ENCODE results near the gene DNAAF1.

The DNAAF1 gene

GRCh38 chr16:84116720-84117493, 28.2 kb upstream of the DNAAF1 start, which contains the start of gene MBTPS1 (continued):
- TF ChIP-seq, protein P1, sequence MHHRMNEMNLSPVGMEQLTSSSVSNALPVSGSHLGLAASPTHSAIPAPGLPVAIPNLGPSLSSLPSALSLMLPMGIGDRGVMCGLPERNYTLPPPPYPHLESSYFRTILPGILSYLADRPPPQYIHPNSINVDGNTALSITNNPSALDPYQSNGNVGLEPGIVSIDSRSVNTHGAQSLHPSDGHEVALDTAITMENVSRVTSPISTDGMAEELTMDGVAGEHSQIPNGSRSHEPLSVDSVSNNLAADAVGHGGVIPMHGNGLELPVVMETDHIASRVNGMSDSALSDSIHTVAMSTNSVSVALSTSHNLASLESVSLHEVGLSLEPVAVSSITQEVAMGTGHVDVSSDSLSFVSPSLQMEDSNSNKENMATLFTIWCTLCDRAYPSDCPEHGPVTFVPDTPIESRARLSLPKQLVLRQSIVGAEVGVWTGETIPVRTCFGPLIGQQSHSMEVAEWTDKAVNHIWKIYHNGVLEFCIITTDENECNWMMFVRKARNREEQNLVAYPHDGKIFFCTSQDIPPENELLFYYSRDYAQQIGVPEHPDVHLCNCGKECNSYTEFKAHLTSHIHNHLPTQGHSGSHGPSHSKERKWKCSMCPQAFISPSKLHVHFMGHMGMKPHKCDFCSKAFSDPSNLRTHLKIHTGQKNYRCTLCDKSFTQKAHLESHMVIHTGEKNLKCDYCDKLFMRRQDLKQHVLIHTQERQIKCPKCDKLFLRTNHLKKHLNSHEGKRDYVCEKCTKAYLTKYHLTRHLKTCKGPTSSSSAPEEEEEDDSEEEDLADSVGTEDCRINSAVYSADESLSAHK (tag by site-specific recombination; IDR thresholded peaks at IDR 0.05), result peak; percentile 32; the same call in 1 of the 2 replicates
- TF ChIP-seq ZNF837 (tag by site-specific recombination; IDR thresholded peaks at IDR 0.05) (no peak), ZNF140 (tag by site-specific recombination; IDR thresholded peaks at IDR 0.05) (no peak), HOXA7 (CRISPR knock-in tag; IDR thresholded peaks at IDR 0.05; ENCODE audit: borderline replicate concordance) (no peak), ZNF202 (tag by site-specific recombination; IDR thresholded peaks at IDR 0.05; ENCODE audit: borderline replicate concordance) (no peak), ZXDB (tag by site-specific recombination; IDR thresholded peaks at IDR 0.05) (peak; percentile 84), ZNF747 (tag by site-specific recombination; IDR thresholded peaks at IDR 0.05) (no peak), ZSCAN23 (tag by site-specific recombination; IDR thresholded peaks at IDR 0.05) (no peak), ZNF362 (tag by site-specific recombination; IDR thresholded peaks at IDR 0.05) (no peak), ZFP3 (tag by site-specific recombination; IDR thresholded peaks at IDR 0.05; ENCODE audit: low read depth) (no peak), SALL2 (tag by site-specific recombination; IDR thresholded peaks at IDR 0.05; ENCODE audit: borderline replicate concordance) (no peak), ZNF221 (tag by site-specific recombination; IDR thresholded peaks at IDR 0.05; ENCODE audit: borderline replicate concordance) (no peak), TCF7L2 (IDR thresholded peaks at IDR 0.05; ENCODE audit: borderline replicate concordance, low read depth, low read length) (no peak), GLI2 (tag by site-specific recombination; IDR thresholded peaks at IDR 0.05; ENCODE audit: borderline replicate concordance, low read depth) (no peak), ZNF707 (tag by site-specific recombination; IDR thresholded peaks at IDR 0.05) (no peak), ZNF623 (tag by site-specific recombination; IDR thresholded peaks at IDR 0.05) (no peak), ZNF530 (tag by site-specific recombination; IDR thresholded peaks at IDR 0.05; ENCODE audit: low read depth) (no peak), ZNF514 (tag by site-specific recombination; IDR thresholded peaks at IDR 0.05) (no peak), ZNF426 (tag by site-specific recombination; IDR thresholded peaks at IDR 0.05) (no peak), GLI4 (tag by site-specific recombination; IDR thresholded peaks at IDR 0.05) (no peak), PRDM1 (tag by site-specific recombination; IDR thresholded peaks at IDR 0.05) (no peak), SP7 (tag by site-specific recombination; IDR thresholded peaks at IDR 0.05) (peak; percentile 52; the same call in 1 of the 2 replicates), ZNF449 (tag by site-specific recombination; IDR thresholded peaks at IDR 0.05) (no peak), ZNF2 (tag by site-specific recombination; IDR thresholded peaks at IDR 0.05) (no peak), KLF8 (tag by site-specific recombination; IDR thresholded peaks at IDR 0.05) (peak; percentile 55; the same call in 1 of the 2 replicates), SETDB1 (IDR thresholded peaks at IDR 0.05; ENCODE audit: insufficient read length, low read length) (no peak), ZNF248 (tag by site-specific recombination; IDR thresholded peaks at IDR 0.05) (no peak), ZNF121 (tag by site-specific recombination; IDR thresholded peaks at IDR 0.05) (no peak)
- TF ChIP-seq, protein P2, sequence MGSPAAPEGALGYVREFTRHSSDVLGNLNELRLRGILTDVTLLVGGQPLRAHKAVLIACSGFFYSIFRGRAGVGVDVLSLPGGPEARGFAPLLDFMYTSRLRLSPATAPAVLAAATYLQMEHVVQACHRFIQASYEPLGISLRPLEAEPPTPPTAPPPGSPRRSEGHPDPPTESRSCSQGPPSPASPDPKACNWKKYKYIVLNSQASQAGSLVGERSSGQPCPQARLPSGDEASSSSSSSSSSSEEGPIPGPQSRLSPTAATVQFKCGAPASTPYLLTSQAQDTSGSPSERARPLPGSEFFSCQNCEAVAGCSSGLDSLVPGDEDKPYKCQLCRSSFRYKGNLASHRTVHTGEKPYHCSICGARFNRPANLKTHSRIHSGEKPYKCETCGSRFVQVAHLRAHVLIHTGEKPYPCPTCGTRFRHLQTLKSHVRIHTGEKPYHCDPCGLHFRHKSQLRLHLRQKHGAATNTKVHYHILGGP (tag by site-specific recombination; IDR thresholded peaks at IDR 0.05), result no peak
- TF ChIP-seq, protein P3, sequence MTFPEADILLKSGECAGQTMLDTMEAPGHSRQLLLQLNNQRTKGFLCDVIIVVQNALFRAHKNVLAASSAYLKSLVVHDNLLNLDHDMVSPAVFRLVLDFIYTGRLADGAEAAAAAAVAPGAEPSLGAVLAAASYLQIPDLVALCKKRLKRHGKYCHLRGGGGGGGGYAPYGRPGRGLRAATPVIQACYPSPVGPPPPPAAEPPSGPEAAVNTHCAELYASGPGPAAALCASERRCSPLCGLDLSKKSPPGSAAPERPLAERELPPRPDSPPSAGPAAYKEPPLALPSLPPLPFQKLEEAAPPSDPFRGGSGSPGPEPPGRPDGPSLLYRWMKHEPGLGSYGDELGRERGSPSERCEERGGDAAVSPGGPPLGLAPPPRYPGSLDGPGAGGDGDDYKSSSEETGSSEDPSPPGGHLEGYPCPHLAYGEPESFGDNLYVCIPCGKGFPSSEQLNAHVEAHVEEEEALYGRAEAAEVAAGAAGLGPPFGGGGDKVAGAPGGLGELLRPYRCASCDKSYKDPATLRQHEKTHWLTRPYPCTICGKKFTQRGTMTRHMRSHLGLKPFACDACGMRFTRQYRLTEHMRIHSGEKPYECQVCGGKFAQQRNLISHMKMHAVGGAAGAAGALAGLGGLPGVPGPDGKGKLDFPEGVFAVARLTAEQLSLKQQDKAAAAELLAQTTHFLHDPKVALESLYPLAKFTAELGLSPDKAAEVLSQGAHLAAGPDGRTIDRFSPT (tag by site-specific recombination; IDR thresholded peaks at IDR 0.05), result peak; percentile 89
- TF ChIP-seq, protein P4, sequence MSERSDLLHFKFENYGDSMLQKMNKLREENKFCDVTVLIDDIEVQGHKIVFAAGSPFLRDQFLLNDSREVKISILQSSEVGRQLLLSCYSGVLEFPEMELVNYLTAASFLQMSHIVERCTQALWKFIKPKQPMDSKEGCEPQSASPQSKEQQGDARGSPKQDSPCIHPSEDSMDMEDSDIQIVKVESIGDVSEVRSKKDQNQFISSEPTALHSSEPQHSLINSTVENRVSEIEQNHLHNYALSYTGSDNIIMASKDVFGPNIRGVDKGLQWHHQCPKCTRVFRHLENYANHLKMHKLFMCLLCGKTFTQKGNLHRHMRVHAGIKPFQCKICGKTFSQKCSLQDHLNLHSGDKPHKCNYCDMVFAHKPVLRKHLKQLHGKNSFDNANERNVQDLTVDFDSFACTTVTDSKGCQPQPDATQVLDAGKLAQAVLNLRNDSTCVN (tag by site-specific recombination; optimal IDR thresholded peaks at IDR 0.05), result peak; percentile 98
